HEK293 (cell line): ENCODE data around the gene LIPE.
A peak's percentile ranks its signal among the peaks of the same experiment; 100 is the strongest.

Experiments
- INSM2 ChIP-seq: fragments of 450-650 bp; formaldehyde crosslinking; IDR thresholded peaks from 2 replicates; pipeline ENCODE4 v1.5.1; 2016; ENCODE audit warnings: missing biosample characterization, missing genetic modification characterization
- KLF10 ChIP-seq: fragments of 450-650 bp; IDR thresholded peaks from 2 replicates; pipeline ENCODE4 v1.5.1; 2018; ENCODE audit warnings: missing biosample characterization, mild to moderate bottlenecking, missing genetic modification characterization
- KLF17 ChIP-seq: fragments of 450-650 bp; formaldehyde crosslinking; IDR thresholded peaks from 2 replicates; pipeline ENCODE4 v1.5.1; 2016; ENCODE audit warnings: missing biosample characterization, missing genetic modification characterization
- MYNN ChIP-seq: fragments of 450-650 bp; formaldehyde crosslinking; IDR thresholded peaks from 2 replicates; pipeline ENCODE4 v1.5.1; 2016; ENCODE audit warnings: missing biosample characterization, missing genetic modification characterization, borderline replicate concordance
- OVOL3 ChIP-seq: fragments of 450-650 bp; formaldehyde crosslinking; IDR thresholded peaks from 2 replicates; pipeline ENCODE4 v1.5.1; 2016; ENCODE audit warnings: missing biosample characterization, missing genetic modification characterization
- PRDM2 ChIP-seq: fragments of 450-650 bp; formaldehyde crosslinking; IDR thresholded peaks from 2 replicates; pipeline ENCODE4 v1.5.1; 2016; ENCODE audit warnings: missing biosample characterization, missing genetic modification characterization, borderline replicate concordance
- PRDM4 ChIP-seq: fragments of 450-650 bp; formaldehyde crosslinking; IDR thresholded peaks from 2 replicates; pipeline ENCODE4 v1.5.1; 2017; ENCODE audit warnings: missing biosample characterization, missing genetic modification characterization
- SCRT1 ChIP-seq: fragments of 450-650 bp; formaldehyde crosslinking; IDR thresholded peaks from 2 replicates; pipeline ENCODE4 v1.5.1; 2016; ENCODE audit warnings: missing biosample characterization, missing genetic modification characterization, borderline replicate concordance
- SP2 ChIP-seq: fragments of 450-650 bp; formaldehyde crosslinking; IDR thresholded peaks from 2 replicates; pipeline ENCODE4 v1.5.1; 2016; ENCODE audit warnings: missing biosample characterization, missing genetic modification characterization
- SP7 ChIP-seq: fragments of 450-650 bp; formaldehyde crosslinking; IDR thresholded peaks from 2 replicates; pipeline ENCODE4 v1.5.1; 2016; ENCODE audit warnings: missing biosample characterization, missing genetic modification characterization
- TSHZ1 ChIP-seq: fragments of 450-650 bp; formaldehyde crosslinking; IDR thresholded peaks from 2 replicates; pipeline ENCODE4 v1.5.1; 2016; ENCODE audit warnings: missing biosample characterization, missing genetic modification characterization, borderline replicate concordance
- ZBTB1 ChIP-seq: fragments of 450-650 bp; formaldehyde crosslinking; IDR thresholded peaks from 2 replicates; pipeline ENCODE4 v1.5.1; 2016; ENCODE audit warnings: missing biosample characterization, missing genetic modification characterization
- ZNF19 ChIP-seq: fragments of 450-650 bp; formaldehyde crosslinking; IDR thresholded peaks from 2 replicates; pipeline ENCODE4; 2016; ENCODE audit warnings: missing biosample characterization, missing genetic modification characterization, low read depth
- ZNF2 ChIP-seq: fragments of 450-650 bp; formaldehyde crosslinking; IDR thresholded peaks from 2 replicates; pipeline ENCODE4 v1.5.1; 2016; ENCODE audit warnings: missing biosample characterization, missing genetic modification characterization
- ZNF23 ChIP-seq: fragments of 450-650 bp; formaldehyde crosslinking; IDR thresholded peaks from 2 replicates; pipeline ENCODE4 v1.5.1; 2016; ENCODE audit warnings: missing biosample characterization, missing genetic modification characterization, borderline replicate concordance
- ZNF398 ChIP-seq: fragments of 450-650 bp; formaldehyde crosslinking; IDR thresholded peaks from 2 replicates; pipeline ENCODE4 v1.5.1; 2017; ENCODE audit warnings: missing biosample characterization, missing genetic modification characterization
- ZNF560 ChIP-seq: fragments of 450-650 bp; formaldehyde crosslinking; IDR thresholded peaks from 2 replicates; pipeline ENCODE4 v1.5.1; 2017; ENCODE audit warnings: missing biosample characterization, missing genetic modification characterization, borderline replicate concordance
- ZNF561 ChIP-seq: fragments of 450-650 bp; IDR thresholded peaks from 2 replicates; pipeline ENCODE4 v1.5.1; 2018; ENCODE audit warnings: missing biosample characterization, missing genetic modification characterization, borderline replicate concordance
- ZNF596 ChIP-seq: fragments of 450-650 bp; IDR thresholded peaks from 2 replicates; pipeline ENCODE4 v1.5.0; 2018; ENCODE audit warnings: missing biosample characterization, mild to moderate bottlenecking, missing genetic modification characterization, moderate library complexity
- ZNF629 ChIP-seq: fragments of 450-650 bp; formaldehyde crosslinking; IDR thresholded peaks from 2 replicates; pipeline ENCODE4 v1.5.1; 2017; ENCODE audit warnings: missing biosample characterization, missing genetic modification characterization
- ZNF777 ChIP-seq: fragments of 450-650 bp; formaldehyde crosslinking; IDR thresholded peaks from 2 replicates; pipeline ENCODE4 v1.5.1; 2017; ENCODE audit warnings: missing biosample characterization, missing genetic modification characterization, borderline replicate concordance
- ZNF791 ChIP-seq: fragments of 450-650 bp; formaldehyde crosslinking; IDR thresholded peaks from 2 replicates; pipeline ENCODE4 v1.5.1; 2016; ENCODE audit warnings: missing biosample characterization, missing genetic modification characterization

The LIPE gene

GRCh38 chr19:42386974-42387707 is 40.0 kb downstream of the LIPE start (continued):
- TF ChIP-seq TSHZ1, result no peak
- TF ChIP-seq MYNN (tag by site-specific recombination), result no peak
- no peak for TF ChIP-seq SCRT1 (tag by site-specific recombination)
- TF ChIP-seq KLF17 (tag by site-specific recombination), result peak; percentile 89; the same call in 1 of the 2 replicates
- TF ChIP-seq SP7, result peak; percentile 83
- no peak; the same call in 1 of the 2 replicates for TF ChIP-seq PRDM4 (tag by site-specific recombination)
- TF ChIP-seq ZNF560, result no peak
- TF ChIP-seq ZNF23 (tag by site-specific recombination), result no peak
- TF ChIP-seq ZNF398 (tag by site-specific recombination), result peak; percentile 60; the same call in 1 of the 2 replicates
- no peak for TF ChIP-seq KLF10 (tag by site-specific recombination)
- no peak for TF ChIP-seq ZNF19 (tag by site-specific recombination)
- TF ChIP-seq PRDM2 (tag by site-specific recombination), result no peak
- peak; percentile 69; the same call in 1 of the 2 replicates for TF ChIP-seq ZNF629 (tag by site-specific recombination)
- no peak for TF ChIP-seq ZNF791 (tag by site-specific recombination)
- TF ChIP-seq INSM2 (tag by site-specific recombination), result 0 out of 2 replicates have a peak, but pooled peaks have one; percentile 50
- no peak for TF ChIP-seq OVOL3 (tag by site-specific recombination)
- TF ChIP-seq ZNF596 (tag by site-specific recombination), result no peak
- TF ChIP-seq ZBTB1, result no peak
- TF ChIP-seq ZNF2 (tag by site-specific recombination), result peak; percentile 73
- peak; percentile 100 for TF ChIP-seq ZNF777 (tag by site-specific recombination)
- peak; percentile 48 for TF ChIP-seq SP2 (tag by site-specific recombination)
- peak; percentile 96 for TF ChIP-seq ZNF561 (tag by site-specific recombination)
